ENCODE measurements around the gene CSTF1.

GRCh38 chr20:56424931-56425330 lies 32.5 kb downstream of the CSTF1 start:
- TF ChIP-seq CTCF (IDR thresholded peaks at IDR 0.05), result no peak
- TF ChIP-seq POLR2A (IDR thresholded peaks at IDR 0.05), result no peak

Measured in adrenal gland (tissue), 5 donors.